Tibial nerve (tissue), 4 donors: ENCODE data around the gene MERTK.
"Not testable (repeated sequence)": the region's sequence is repeated elsewhere in the genome, so short reads cannot be mapped to it uniquely, and the experiment has no call there.

Source experiments
- EP300 ChIP-seq, 2 donors: sonication (generic); formaldehyde crosslinking; IDR thresholded peaks; one replicate each; pipeline ENCODE4 v1.6.1; 2017; ENCODE audit warnings: antibody characterized with exemption in 2 of 2, mild to moderate bottlenecking in 1 of 2
- POLR2A ChIP-seq, 2 donors: fragments of 450-650 bp; IDR thresholded peaks; one replicate each; pipeline ENCODE4 v1.6.1; 2017; ENCODE audit warnings: antibody characterized with exemption in 2 of 2, mild to moderate bottlenecking in 2 of 2, moderate library complexity in 2 of 2
- TF ChIP-seq, protein P1 (sequence below), 5 experiments: fragments of 200-600 bp in 3 of 5; fragments of 450-650 bp in 2 of 5; sonication (generic) in 3 of 5; IDR thresholded peaks; one replicate each; pipeline ENCODE4 v1.5.1; 2016 to 2019; ENCODE audit warnings: antibody characterized with exemption in 5 of 5, mild to moderate bottlenecking in 3 of 5, moderate library complexity in 2 of 5

DNA sequence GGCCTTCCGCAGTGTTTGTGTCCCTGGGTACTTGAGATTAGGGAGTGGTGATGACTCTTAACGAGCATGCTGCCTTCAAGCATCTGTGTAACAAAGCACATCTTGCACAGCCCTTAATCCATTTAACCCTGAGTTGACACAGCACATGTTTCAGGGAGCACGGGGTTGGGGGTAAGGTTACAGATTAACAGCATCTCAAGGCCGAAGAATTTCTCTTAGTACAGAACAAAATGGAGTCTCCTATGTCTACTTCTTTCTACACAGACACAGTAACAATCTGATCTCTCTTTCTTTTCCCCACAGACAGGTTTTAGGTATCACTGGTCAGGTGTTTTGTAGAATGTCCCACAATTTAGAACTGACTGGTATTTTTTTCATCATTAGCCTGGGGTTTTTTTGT lies 65.1 kb downstream of the MERTK start:
- TF ChIP-seq, protein P1, sequence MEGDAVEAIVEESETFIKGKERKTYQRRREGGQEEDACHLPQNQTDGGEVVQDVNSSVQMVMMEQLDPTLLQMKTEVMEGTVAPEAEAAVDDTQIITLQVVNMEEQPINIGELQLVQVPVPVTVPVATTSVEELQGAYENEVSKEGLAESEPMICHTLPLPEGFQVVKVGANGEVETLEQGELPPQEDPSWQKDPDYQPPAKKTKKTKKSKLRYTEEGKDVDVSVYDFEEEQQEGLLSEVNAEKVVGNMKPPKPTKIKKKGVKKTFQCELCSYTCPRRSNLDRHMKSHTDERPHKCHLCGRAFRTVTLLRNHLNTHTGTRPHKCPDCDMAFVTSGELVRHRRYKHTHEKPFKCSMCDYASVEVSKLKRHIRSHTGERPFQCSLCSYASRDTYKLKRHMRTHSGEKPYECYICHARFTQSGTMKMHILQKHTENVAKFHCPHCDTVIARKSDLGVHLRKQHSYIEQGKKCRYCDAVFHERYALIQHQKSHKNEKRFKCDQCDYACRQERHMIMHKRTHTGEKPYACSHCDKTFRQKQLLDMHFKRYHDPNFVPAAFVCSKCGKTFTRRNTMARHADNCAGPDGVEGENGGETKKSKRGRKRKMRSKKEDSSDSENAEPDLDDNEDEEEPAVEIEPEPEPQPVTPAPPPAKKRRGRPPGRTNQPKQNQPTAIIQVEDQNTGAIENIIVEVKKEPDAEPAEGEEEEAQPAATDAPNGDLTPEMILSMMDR (IDR thresholded peaks at IDR 0.05): not testable (repeated sequence)
- not testable (repeated sequence) for TF ChIP-seq POLR2A, EP300 (IDR thresholded peaks at IDR 0.05)
